HG02610 (cell line): Measurements from ENCODE around the gene ARHGAP6.

ENCODE experiments used
- ATAC-seq: cut with Tn5 transposase; IDR thresholded peaks from one replicate; pipeline ENCODE4 v1.9.1; 2021; ENCODE audit warnings: mild to moderate bottlenecking, moderate library complexity; ENCODE audit not compliant: unreplicated experiment

Gene ARHGAP6

DNA sequence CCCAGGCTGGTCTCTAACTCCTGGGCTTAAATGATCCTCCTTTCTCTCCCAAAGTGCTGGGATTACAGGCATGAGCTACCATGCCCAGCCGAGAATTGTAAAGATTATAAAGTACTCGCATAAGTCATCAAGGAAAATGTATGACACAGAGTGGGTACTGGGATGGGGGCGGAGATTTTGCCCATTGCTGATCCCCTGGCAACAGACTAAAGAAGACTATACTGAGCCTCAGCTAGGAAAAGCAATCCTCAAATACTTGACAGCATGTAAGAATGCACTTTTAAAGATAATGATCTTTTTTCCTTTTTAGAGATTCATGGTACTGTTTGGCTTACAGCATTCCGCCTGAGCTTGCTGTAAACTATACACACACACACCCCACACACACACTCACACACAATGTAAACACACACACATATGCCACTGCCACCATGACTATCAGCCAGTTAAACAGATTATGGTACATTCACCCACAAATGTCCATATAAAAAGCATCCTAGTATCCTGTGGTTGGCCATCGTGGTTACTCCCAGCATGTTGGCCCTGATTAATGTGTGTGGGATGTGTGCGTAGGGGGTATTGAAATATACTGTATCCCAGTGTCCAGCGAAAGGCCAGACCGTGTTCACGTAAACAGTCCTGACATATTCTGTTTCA lies 259.5 kb downstream of the ARHGAP6 start:
- ATAC-seq, result no peak

DNA sequence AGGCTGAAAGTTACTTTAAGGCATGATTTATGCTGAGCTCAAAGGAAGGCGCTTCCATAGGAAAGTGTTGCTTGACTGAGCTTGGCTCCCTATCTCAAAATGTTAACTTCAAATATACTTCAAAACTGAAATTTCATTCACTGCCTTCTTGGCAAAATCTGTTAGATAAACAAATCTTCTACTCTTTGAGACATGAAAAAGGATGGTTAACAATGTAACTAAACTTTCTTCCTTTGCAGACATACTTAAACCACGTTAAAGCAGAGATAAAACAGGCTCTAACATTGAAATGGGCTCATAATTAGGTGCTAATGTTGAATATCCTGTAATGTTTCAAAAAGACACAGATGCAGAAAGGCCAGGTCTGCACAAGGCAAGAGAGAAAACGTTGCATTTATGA lies 262.1 kb downstream of the ARHGAP6 start:
- no peak for ATAC-seq

DNA sequence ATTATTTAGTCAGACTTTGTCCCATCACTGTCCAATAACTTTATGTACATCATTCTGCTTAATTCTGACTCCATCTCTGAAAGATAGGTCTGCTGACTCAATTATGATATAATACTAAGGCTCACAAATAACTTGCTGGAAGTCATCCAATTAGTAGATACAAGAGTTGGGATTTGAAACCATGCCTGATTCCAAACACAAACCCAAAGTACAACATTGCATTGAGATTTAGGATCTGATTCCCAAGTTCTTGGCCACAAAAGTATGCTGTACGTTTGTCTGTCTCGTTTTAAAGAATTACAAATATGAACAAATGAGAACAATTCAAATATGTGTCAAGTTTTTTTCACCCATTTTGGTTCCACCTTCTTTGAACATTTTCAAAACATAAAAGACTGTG lies 263.8 kb downstream of the ARHGAP6 start:
- no peak for ATAC-seq

DNA sequence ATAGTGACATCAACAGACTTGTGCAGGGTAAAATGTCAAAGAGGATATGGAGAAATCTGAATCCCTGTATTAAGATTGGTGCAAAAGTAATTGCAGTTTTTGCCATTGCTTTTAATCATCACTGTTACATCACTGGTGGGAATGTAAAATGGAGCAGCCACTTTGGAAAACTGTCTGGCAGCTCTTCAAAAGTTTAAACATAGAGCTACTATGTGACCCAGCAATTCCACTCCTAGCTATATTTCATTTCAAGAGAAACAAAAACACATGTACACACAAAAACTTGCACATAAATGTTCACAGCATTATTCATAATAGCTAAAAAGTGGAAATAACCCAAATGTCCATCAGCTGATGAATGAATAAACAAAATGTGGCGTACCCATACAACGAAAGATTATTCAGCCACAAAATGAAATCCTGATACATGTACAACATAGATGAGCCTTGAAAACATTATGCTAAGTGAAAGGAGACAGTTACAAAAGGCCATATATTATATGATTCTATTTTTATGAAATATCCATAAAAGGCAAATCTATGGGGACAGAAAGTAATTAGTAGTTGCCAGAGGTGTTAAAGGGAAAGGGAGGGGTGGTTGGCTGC lies 266.1 kb downstream of the ARHGAP6 start:
- ATAC-seq, result no peak

DNA sequence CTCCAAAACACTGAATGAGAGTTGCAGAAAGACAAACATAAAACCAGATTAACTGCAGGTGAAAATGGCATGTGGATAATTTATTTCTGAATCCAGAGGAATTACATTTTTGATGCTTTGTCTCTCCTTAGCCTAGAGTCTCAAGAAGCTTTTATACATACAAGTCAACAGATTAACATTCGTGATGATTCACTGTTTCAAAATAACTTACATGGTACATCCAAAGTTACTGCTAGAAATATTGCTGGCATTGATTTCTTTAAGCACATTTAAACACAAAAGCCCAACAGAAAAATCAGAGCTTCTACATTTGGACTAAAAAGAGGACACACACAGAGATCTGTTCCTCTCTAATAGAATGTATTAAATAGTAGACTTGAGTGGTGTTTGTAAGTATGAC lies 266.9 kb downstream of the ARHGAP6 start:
- no peak for ATAC-seq

DNA sequence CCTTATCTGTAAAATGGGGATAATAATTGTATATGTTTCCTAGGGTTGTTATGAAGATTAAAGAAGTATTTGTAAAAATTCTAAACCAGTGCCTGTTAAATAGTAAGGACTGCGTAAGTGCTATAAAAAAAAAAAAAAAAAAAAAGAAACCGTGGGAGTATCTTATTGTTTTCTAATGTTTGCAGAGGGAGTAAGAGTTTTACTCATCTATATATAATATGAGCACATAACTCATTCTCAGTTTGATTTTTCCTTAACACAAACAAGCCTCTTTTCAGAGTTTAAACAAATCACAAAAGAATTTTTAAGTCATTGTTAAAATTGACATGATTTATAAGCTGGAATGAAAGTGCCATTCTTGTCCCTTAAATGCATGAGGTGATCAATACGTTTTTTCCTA lies 267.6 kb downstream of the ARHGAP6 start:
- ATAC-seq, result no peak

DNA sequence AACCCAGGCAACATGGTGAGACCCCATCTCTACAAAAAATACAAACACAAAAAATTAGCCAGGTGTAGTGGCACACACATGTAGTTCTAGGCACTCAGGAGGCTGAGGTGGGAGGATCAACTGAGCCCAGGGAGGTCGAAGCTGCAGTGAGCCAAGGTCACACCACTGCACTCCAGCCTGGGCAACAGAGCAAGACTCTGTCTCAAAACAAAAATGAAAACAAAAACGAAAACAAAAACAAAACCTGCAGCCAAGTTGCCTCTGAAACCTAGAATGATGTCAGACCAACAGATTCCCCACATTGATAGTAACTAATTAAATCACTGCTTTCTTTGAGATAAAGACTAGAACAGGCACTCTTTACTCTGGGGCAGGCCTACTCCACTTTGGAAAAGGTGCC lies 268.0 kb downstream of the ARHGAP6 start:
- ATAC-seq, result peak; percentile 57

DNA sequence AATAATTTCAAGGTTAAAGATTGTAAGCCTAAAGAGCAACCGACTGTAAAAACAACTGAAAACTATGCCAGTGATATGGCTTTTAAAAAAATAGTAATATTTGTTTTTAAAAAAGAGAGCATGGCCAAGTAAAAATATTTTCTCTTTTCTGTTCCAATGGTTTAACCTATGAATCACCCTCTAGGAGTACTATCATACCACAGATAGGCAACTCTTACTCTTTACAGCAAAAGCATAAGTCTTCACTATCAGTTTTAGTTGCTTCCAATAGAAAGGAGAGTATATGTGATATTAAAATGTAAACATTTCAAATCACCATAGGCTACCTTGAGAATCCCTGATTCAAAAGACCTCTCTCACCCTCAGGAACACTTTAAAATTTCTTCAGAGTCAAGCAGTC lies 269.9 kb downstream of the ARHGAP6 start:
- ATAC-seq, result no peak

DNA sequence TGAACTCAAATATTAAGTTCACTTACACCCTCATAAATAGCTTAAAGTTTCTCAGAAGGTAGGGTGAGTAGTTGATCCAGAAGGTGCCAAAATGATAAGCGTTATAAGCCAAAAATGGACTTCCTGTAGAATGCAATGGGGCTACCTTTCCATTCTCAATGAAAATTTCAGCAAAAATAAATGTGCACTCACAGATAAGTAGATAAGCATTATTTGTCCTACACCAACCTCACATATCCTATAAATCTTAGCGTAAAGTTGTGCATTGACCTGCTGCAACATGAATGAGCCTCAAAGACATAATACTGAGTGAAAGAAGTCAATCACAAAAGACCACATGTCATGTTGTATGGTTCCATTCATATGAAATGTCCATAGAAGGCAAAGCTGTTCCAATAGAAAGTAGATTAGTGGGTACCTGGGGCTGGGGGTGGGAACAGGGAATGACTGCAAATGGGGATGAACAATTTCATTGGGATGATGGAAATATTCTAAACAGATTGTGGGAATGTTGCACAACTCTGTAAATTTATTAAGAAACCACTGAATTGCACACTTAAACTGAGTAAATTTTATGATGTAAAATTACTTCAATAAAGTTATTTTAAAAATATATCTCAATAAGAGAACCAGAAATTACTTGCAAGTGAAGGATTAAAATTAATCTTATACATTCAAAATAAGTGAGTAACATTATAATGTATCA lies 271.6 kb downstream of the ARHGAP6 start:
- ATAC-seq, result no peak

DNA sequence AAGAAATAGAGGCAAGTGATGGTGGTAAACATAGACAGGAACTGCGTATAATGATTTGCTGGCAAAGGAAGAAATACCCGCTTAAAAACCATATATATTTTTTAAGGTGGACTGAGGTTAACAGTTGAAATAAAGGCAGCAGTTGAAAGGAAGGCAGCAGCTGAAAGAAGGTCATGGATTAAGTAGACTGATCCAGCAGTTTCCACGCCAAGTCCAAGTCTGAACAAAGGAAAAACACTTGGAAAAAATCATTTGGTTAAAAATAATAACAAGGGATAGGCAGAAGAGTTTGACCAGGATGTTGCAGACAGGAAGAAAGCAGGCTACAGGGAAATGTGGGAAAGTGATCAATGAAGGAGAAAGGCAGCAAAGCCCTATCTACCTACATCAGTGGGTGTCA lies 278.9 kb downstream of the ARHGAP6 start:
- ATAC-seq, result no peak

DNA sequence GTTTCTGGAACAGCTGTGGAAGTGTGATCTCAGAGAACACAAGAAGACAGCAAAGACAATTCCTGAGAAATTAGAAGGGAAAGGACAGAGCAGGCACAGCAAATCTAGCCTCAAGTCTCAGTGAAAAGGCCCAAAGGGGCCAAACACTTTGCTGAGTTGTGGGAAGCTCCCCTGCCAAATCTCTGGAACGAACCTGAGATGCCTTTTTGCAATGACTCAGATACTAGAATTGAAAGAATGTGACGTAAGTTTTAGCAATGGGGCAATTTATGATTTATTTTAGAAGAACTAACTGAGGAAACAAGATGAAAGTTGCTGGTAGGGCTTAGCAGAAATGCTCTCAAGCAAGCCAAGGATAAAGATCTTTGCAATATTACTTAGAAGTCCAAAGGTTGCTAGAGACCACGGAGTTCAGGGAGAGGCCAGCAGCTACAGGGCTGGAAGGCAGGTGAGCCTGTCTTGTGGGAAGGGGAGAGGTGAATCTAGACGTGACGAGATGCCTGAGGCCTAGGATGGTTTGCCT lies 279.7 kb downstream of the ARHGAP6 start:
- ATAC-seq, result no peak

DNA sequence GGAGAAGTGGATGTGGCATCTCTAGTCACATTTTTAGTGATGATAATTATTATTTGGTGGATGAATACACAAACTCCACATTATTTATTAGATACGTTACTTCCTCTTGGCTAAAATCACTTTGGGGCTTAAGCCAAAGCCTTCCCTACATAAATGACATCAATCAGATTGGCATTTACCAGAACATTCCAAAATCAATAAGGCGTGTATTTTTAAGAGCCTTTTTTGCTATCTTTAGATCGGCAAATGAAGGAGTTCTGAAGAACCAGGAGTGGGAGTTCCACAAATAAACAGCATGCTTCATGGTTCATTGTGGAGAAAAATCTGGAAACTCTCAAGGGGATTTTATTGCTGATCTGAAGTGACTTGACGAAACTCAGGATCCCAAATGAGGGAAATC lies 282.8 kb downstream of the ARHGAP6 start:
- no peak for ATAC-seq

DNA sequence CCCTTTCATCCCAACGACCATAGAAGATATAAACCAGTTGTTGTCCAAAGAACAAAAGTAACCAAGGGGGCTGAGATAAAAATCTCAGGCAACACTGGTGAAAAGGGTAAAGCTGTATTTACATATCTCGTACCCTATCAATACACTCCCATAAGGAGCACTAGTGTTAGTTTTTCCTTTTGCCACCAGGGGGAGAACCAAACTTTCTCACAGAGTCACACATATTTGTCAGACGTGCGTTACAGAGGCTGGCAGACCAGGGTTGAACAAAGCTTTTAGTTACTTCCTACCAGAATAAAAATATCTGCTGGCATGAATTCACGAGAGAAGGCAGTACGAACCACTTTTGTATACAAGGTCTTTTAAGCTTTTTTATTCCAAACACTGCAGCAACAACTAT lies 284.3 kb downstream of the ARHGAP6 start:
- ATAC-seq, result no peak

DNA sequence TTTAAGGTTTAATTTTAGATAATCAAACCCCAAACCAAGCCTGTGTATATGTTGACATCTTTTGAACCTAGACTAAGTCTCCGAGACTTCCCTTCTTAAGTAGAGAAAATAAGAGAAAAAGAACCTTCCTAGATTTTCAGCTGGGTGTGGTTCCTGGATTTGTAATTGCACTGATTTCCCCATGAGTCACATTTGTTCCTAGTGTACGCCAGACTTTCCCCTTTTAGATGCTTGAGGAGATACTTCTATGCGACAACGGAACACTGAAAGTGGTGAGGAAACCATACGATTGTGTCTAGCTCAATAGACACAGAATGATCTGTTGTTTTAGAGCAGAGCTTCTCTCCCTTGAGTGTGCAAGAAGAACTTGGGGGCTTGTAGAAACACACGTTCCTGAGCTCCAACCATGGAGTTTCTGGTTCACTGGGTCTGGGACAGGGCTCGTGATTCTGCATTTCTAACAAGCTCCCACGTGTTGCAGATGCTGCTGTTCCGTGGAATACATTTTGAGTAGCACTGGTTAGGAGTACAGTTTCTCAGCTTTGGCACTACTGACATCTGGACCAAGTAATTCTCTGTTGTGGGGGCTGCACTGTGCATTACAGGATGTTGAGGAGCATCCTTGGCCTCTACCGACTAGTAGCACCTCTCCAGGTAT lies 285.4 kb downstream of the ARHGAP6 start:
- ATAC-seq, result no peak

DNA sequence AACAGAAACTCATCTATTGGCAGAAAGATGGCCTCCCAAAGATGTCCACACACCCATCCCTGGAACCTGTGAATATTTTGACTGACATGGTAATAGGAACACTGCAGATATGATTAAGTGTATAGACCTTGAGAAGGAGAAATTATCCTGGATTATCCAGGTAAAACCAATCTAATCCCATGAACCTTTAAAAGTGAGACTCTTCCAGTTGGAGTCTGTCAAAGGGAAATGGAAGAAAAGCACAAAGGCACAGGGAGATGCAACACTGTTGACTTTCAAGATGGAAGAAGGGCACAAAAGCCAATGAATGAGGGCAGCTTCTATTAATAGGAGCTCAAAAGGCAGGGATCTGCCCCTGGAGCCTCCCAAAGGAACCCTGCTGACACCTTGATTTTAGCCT lies 289.6 kb downstream of the ARHGAP6 start:
- ATAC-seq, result no peak

DNA sequence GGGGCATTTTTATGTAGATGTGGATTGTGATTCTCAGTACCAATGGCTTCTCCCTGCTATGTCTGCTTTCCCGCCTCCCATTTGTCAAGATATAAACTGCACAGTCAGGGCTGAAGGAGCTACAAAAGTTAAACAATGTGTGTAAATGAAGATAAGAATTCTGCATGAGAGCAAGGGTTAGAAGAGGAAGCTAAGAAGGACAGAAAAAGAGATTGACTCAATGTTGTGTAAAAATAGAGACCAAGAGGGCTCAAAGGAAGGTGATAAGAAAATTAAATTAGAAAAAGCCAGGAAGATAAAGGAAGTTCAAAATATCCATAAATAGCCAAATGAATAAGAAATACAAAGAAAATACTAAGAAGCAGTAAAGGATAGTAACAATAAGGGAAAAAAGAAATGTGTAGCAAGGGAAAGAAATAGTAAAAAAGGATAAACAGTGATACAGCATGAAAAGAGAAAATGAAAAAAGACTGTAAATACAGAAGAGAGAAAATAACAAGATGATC lies 290.1 kb downstream of the ARHGAP6 start:
- ATAC-seq, result no peak

DNA sequence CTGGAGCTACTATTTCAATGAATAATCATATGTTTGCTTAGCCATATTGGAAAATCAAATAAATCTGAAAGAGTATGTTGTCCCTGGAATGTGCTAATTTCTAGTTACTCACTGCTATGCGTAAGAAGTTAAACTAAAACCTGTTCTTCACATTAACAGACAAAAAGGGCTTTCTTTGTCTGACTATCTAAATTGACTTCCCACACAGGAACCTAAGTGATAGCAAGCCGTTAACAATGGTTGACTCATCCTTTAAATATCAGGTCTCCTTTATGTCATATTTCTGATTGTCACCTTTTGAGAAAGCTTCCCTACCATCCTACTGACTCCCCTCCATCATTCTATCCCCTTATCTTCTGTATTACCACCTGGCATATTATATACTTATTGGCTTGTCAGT lies 291.1 kb downstream of the ARHGAP6 start:
- no peak for ATAC-seq

DNA sequence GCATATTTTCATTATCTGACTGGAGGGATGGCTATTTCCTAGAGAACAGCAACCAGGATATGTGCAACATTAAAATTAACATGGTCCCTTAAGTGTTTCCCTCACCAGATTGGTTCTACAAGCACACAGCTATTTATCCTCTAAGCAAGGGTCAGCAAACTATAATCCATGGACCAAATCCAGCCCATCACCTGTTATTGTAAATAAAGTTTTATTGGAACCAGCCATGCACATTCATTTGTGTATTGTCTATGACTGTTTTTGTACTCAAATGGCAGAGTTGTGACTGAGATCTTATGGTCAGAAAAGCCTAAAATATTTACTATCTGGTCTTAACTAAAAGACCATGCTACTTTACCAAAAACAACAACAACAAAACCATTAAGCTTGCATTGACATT lies 294.6 kb downstream of the ARHGAP6 start:
- ATAC-seq, result no peak

DNA sequence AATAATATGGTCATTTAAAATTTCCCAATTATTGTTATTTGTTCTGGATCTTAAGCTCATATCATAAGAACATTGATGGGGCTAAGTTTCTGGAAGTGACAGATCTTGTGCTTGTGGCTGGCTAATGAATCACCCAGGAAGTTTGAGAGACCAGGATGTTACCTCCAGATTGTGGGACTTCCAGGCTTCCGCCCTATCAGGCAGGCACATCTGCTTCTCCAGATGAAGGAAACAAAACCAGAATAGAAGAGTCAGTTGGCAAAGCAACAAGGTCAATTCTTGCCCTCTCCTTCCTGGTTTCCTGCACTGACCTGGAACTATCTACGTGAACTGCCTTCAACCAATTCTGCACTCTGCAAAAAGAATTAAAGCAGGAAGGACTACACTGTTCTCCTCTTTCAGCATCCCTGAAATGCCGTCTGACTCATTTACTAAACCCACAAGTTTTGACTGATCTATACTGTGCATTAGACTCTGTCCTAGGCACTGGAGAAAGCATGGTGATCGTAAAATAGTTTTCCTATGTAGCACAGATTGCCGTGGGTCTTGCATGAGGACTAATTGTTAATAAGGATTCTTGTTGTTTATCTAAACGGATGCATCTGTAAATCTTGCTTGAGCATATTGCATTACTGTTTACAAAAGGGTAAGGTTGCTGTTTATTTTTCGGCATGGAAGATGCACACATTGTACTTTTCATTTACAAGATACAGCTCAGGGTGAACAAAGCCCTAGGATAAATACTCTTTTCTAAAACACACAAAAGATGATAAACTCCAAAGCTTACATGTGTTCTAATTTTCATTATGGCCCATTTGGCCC lies 297.9 kb downstream of the ARHGAP6 start:
- no peak for ATAC-seq

DNA sequence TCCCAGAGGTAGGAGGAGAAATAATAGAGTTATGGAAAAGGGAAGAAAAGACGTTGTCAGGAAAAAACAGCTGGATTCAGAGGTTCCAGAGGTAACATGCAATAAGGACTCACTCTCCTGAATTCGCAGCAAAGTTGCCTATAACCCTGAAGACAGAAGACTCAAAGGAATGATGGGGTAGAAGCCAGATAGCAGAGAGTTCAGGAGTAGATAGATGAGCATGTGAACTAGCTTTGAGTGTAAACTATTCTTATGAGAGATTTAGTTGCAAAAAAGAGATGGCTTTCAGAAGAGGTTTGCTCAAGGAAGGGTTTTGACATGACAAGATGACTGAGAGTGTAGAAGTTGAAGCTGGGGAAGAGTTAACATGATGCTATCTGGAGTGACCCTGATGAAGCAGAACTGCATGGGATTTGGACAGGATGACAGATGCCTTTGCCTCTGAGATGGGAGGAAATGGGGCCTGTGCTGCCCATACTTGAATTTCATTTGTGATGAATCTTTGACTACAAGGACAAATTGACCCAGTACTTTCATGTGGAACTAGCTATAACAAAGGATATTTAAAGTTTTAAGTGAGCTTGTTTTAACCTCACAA lies 298.6 kb downstream of the ARHGAP6 start:
- no peak for ATAC-seq
